ENCODE data around the gene PRKCA.
"Not testable (repeated sequence)": the region's sequence is repeated elsewhere in the genome, so short reads cannot be mapped to it uniquely, and the experiment has no call there.

Gene PRKCA

GRCh38 chr17:66578781-66579489 lies 276.5 kb downstream of the PRKCA start:
- no peak for DNase-seq (ENCODE audit: low spot score)

- DNase-seq (ENCODE audit: low spot score), result no peak
Measured at GRCh38 chr17:66579556-66579955, 277.1 kb downstream of the PRKCA start.

DNA sequence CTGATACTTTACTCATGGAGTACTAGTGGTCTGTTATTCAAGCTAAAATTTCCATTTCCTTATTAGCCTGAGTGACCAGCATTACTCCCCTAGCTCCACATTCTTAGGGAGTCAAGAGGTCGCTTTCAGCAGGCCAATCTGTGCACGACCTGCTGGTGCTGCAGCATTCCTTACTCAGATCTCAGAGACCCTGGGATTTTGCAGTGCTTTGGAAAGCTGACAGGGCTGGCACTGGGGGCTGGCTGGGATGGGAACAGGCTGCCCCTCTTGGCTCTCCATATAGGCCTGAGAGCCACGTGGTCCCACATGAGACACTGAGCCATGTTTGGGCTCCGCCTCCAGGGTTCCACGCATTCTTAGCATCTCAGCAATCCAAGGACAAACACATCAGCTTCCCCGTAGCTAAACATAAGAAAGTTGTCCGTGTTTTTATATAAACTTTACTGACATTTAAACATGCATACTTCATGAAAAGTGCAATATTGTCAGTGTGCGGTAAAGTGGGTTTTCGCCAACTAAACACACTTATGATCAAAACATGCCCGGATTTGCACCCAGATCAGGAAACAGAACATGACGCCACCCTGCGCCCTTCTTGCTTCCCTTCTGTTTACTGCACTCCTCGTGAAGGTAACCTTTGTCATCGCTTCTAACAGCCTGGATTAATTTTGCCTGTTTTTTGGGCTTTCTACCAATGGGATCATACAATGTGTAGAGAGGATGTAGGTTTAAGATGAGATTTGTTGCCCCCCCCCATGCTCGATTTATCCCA lies 278.0 kb downstream of the PRKCA start:
- no peak for DNase-seq (ENCODE audit: low spot score)

GRCh38 chr17:66580956-66581391 lies 278.6 kb downstream of the PRKCA start:
- no peak for DNase-seq (ENCODE audit: low spot score)

DNA sequence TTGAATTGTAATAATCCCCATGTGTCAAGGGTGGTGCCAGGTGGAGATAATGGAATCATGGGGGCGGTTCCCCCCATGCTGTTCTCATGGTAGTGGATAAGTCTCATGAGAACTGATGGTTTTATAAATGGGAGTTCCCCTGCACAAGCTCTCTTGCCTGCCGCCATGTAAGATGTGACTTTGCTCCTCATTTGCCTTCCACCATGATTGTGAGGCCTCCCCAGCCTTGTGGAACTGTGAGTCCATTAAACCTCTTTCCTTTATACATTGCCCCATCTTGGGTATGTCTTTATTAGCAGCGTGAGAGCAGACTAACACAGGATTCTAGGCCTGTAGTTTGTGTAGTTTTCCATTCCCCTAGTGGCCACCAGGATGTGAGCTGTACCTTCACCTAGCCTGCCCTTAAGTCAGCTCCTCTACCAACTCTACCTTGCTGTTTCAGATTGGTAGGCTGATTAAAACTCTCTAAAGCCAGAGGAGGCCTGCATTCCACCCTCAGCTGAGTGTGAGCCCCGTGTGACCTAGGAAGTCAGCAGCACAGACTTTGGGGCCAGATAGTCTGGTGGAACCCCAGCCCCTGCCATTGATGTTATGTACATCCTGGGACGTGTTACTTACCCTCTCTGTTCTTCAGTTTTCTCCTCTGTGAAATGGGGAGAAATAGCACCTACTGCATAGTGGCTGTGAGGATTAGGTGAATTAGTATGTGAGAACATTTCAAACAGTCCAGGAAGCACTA lies 280.1 kb downstream of the PRKCA start:
- no peak for DNase-seq (ENCODE audit: low spot score)

- DNase-seq (ENCODE audit: low spot score), result no peak
Measured at GRCh38 chr17:66583112-66583748, 280.8 kb downstream of the PRKCA start.

- DNase-seq (ENCODE audit: low spot score), result no peak
Measured at GRCh38 chr17:66584927-66585326, 282.5 kb downstream of the PRKCA start.

GRCh38 chr17:66585472-66585871 lies 283.1 kb downstream of the PRKCA start:
- no peak for DNase-seq (ENCODE audit: low spot score)

GRCh38 chr17:66589892-66590291 lies 287.5 kb downstream of the PRKCA start:
- no peak for DNase-seq (ENCODE audit: low spot score)

DNA sequence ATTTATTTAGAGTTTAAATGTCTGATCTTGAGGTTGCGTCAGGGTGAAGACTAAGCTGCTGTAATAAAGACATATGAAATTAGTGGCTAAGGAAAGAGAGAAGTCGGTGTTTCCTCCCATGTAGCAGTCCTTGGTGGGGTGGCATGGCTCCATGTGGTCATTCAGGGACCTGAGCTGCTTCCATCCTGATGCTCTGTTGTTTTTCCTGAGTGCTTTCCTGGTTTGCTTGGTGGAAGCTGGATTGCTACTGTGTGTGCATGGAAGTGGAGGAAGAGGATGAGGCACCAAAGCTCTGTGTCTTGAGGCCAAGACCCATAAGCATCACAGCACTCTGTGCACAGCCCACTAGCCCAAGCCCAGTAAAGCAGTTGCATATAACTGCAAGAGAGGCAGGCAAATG lies 290.7 kb downstream of the PRKCA start:
- no peak for DNase-seq (ENCODE audit: low spot score)

- no peak for DNase-seq (ENCODE audit: low spot score)
Measured at GRCh38 chr17:66595893-66596292, 293.5 kb downstream of the PRKCA start.

DNA sequence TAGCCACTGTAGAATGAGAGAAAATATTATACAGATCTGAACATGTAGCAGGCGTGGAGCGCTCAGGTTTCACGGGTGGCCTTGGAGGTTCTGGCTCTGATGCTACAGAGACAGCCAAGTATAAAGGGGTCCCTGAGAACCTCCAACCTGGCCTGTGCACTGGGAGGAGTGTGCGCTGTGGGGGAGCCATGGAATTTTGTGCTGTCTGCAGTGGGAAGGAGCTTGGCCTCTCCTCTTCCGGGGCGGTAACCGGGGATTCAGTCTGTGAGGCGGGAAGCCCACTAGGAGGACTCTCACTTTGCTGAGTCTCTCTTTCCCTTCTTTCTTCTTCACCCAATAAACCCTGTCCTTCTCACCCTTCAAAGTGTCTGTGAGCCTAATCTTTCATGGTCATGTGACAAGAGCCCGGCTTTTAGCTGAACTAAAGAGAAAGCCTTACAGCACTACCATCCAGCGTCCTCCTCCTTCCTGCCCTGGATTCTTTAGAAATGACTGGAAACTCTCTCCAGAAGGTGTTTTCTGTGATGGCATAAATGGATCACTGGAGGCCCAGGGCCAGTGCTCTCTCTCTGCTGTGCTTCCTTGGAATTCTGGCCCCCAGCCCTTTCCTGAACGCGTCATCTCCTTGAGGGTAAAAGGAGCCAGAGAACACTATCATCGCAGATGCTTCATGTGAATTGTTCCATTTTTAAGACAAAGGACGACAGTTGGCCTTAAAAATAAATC lies 300.4 kb downstream of the PRKCA start:
- no peak for DNase-seq (ENCODE audit: low spot score)

- no peak for DNase-seq (ENCODE audit: low spot score)
Measured at GRCh38 chr17:66604376-66604775, 302.0 kb downstream of the PRKCA start.

DNA sequence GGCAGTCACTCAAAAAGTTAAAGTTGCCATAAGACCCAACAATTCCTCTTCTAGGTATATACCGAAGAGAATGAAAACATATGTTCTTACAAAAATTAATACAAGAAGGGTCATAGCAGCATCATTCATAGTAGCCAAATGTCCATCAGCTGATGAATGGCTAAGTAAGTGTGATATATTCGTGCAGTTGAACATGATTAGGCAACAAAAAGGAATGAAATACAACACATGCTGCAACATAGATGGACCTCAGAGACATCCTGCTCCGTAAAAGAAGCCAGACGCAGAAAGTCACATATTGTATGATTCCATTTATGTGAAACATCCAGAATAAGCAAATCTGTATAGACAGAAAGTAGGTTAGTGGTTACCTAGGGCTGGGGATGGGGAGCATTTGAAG lies 303.1 kb downstream of the PRKCA start:
- no peak for DNase-seq (ENCODE audit: low spot score)

DNA sequence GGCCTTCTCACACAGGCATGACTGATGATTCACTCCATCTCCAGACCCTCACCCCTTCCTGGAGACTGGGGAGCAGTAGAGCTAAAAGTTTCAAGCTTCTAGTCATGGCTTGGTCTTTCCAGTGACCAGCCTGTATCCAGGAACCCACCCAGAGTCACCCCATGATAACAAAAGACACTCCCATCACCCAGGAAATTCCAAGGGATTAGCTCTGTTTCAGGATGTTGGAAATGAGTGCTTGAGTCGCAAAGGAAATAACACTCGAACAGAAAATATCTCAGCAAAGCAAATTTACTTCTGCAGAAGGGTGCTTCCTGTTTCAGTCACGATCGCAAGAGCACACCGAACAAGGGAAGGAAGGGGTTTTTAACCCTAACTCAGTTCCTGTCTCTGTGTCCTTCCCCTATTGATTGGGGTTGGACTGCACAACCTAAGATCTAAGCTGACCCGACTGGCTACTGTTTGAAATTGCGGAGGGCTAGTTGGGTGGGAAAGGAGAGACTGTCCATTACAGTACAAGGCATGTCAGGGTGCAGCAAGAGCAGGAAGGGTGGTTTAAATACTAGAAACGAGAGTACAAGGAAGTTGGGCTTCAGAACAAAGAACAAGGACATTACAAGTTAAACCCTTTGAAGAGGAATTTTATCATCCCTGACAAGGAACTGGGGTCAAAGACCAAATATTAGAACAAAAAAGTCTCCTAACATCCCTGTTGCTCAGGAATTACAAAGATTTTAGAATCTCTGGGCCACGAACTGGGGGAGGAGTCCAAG lies 308.1 kb downstream of the PRKCA start:
- no peak for DNase-seq (ENCODE audit: low spot score)

GRCh38 chr17:66611397-66611796 lies 309.0 kb downstream of the PRKCA start:
- no peak for DNase-seq (ENCODE audit: low spot score)

DNA sequence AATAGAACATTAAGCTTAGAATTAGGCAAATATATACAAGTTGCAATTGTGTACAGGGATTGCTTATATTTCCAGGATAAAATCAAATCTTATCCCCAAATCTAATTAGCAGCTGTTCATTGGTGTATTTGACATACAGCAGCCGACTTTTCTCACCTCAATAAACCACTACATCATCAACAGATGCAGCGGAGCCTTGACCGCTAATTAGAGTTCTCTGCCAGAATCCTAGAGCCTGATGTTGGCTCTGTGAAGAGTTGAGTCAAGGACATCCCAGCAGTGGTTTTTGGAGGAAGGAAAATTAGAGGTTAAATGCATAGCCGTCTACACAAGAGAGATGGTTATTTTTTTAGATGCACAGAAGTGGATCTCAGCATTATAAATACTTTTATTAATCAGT lies 310.6 kb downstream of the PRKCA start:
- DNase-seq (ENCODE audit: low spot score), result no peak

DNA sequence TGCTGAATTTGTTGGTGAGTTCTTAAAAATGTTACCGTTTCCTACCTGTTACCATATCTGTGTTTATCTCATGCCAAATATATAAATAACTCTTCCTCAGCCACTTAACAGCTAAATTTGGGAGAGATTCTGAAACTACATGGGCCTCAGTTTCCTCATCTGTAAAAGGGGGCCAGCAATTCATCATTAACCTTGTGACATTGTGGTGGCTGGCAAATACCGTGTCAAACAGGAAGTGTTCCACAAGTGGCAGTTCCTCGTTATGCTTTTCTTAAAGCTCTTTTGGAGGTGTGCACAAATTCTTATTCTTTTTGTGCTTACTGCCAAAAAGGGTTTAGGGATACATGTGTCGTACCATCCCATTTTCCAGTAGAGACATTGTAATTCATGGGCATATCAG lies 312.1 kb downstream of the PRKCA start:
- no peak for DNase-seq (ENCODE audit: low spot score)

DNA sequence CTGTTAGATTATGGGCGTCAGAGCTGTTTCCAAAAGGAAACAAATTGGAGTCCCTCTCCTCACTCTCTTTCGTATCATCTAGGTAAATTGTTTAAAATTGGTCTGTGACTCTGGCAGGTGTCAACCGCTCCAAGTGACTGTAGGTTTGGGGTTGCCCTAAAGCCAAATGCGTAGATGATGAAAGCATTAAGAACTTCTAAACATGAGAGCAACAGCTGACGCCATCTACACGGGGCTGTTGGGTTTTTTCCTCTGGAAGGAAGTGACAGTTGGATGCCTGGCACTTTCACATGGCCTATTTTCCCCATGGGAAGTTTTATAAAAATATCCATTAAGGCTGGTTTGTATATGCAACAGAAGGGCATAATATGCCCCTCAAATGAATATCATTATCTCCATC lies 316.8 kb downstream of the PRKCA start:
- no peak for DNase-seq (ENCODE audit: low spot score)

DNA sequence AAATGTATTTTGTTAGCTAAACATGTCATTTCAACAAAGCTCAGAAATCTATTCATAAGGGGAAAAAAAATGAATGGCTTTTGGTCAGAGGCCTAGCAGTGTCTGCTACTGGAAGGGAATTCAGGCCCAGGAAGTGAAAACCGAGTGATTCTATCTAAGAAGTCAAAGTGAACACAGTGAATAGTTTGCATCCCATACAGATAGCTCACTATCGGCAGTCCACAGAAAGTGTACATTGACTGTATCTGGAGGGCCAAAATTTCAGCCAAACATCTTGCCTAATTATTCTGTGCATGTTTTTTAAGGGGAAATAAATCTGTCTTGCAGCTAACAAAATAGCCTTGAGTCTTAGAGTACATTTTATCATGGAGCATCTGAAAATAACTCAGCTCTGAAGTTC lies 318.1 kb downstream of the PRKCA start:
- DNase-seq (ENCODE audit: low spot score), result no peak

DNA sequence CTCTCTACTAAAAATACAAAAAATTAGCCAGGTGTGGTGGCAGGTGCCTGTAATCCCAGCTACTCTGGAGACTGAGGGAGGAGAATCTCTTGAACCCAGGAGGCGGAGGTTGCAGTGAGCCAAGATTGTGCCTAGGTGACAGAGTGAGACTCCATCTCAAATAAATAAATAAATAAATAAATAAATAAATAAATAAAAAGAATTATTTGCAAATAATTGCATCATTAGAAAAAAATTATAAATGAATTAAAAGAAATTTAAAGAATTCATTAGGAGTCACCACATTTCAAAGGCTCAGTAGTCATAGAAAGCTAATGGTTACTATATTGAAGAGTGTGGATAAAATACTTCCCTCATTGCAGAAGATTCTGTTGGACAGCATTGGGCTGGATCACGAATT lies 322.2 kb downstream of the PRKCA start:
- DNase-seq (ENCODE audit: low spot score), result not testable (repeated sequence)

Data from germinal center (tissue), 1 donor.